Activated T-cell treated with anti-CD3 and anti-CD28 coated beads for 48 hours (primary cell): ENCODE measurements around the gene ETNK2.
"Not testable (repeated sequence)": the region's sequence is repeated elsewhere in the genome, so short reads cannot be mapped to it uniquely, and the experiment has no call there.

Experiments
- DNase-seq: peaks from one replicate; pipeline ENCODE4 v3.0.0-alpha.2; 2020; ENCODE audit warnings: low read depth

ETNK2 gene

GRCh38 chr1:204098683-204099082 is 53.2 kb downstream of the ETNK2 start:
- no peak for DNase-seq

DNA sequence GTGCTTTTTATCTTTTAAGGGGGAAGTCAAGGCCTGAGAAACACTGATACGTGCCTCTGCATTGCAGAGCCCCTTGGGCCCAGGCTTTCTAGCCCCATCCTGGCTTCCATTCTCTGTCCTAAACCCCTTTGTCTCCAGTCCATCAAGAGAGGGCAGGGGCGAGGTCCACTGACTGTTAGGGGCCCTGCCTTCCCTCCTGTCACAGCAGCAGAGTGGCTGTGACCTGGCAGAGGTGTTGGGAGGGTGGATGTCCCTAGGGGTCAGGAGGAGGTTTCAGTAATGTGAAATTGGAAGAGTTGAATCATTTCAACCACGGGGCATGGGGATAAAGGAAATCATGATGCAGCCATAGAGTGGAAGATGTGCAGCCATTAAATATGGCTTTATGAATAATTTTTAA is 54.9 kb downstream of the ETNK2 start:
- no peak for DNase-seq

DNA sequence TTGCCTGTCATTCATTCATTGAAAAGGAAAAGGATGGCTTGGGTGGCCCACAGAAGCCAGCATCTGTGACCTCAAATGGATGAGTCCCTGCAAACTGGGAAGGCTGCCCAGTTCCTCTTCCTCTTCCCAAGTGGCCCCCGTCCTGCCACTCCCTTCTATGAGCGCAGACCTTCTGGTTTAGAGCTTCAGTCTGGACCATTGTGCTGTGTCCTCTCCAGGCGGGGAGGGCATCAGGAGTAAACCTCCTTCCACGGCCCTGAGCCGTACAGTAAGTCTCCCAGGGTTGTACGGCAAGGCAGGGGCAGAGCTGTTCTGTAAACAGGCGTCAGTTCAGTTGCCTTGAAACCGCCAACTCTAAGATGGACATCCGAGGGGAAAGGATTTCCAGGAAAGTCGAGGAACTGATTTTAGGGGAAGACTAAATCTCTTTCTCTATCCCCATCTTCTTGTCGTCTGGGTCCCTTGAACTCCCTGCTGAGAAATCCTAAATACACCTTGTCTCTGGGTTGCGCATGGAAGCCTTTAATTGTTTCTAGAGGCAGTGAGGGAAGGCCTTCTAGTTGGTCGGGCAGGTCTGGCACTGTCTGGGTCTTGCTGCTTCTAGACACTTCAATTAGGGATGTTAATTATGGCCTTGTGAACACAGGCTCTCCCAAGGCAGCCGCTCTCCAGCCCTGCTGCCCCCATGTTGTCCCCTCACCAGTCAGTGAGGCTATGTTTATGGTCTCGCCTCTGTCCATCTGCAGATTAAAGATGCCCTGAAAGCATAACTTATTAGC is 56.8 kb downstream of the ETNK2 start:
- no peak for DNase-seq

- DNase-seq, result no peak
These were observed 57.5 kb downstream of the ETNK2 start for GRCh38 chr1:204094313-204094729.

DNA sequence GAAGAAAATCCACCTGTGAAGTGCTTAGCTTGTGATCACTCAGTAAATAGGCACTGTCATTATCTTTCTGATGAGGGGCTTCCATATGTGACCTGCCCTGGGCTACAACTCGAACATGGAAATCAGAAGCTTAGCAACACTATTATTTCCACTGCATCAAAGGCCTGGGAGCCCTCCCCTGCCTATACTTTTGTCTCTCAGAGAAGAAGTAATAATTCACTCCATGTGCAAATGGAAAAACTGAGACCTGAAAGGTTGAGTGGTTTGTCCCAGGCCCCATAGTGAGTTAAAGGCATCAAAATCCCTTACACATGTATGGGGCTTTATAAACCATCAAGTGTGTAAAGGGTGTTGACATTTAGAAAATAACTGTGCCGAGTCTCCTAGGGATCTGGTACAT is 58.1 kb downstream of the ETNK2 start:
- no peak for DNase-seq

GRCh38 chr1:204093421-204093717 is 58.5 kb downstream of the ETNK2 start:
- DNase-seq, result no peak

- DNase-seq, result no peak
These were observed 59.0 kb downstream of the ETNK2 start for GRCh38 chr1:204092632-204093420.

DNA sequence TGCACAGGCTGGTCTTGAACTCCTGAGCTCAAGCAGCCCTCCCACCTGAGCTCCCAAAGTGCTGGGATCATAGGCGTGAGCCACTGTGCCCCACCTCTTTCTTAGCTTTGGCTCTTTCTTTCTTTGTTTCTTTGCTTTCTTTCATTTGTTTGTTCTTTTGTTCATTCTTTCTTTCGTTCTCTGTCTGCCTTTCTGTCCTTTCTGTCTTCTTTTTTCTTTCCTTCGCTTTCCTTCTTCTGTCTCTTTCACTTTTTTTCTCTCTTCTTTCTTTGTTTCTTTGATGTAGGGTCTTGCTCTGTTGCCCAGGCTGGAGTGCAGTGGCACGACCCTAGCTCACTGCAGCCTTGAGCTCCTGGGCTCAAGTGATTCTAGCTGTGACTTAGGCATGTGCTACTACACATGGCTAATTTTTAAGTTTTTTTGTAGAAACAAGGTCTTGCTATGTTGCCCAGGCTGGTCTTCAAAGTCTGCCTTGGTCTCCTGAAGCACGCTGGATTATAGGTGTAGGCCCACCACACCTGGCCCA is 60.0 kb downstream of the ETNK2 start:
- no peak for DNase-seq

DNA sequence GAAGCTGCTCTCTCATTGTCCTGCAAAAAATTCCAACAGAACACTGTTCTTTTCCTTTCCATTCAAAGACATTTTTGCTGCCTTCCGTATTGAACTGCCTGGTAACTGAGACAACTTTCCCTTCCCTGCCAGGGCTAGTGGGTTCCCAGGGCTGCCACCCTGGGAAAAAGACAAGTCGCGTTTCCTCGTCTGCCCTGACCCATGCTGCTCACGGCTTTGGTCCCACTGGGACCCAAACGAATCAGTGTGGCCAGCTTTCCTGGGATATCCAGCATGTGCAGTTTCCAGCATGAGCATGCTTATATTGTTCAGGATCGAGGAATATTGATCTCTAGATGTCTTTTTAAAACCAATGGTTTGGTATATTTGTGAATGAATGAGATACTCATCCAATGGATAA is 60.8 kb downstream of the ETNK2 start:
- DNase-seq, result no peak

DNA sequence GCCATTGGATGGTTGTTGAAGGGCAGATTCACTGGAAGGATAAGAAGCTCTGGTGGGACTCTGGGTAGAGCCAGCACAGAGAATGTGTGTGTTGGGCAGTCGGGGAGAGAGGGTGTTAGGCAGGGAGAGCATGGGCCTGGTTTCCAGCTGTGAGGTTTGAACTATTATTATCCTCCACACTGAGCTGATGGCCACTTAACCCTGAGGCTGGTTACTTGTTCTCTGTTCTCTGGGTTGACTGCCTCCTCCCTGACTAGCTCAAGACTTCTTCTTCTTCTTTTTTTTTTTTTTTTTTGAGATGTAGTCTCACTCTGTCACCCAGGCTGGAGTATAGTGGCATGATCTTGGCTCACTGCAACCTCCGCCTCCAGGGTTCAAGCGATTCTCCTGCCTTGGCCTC is 61.7 kb downstream of the ETNK2 start:
- not testable (repeated sequence) for DNase-seq

- no peak for DNase-seq
These were observed 62.6 kb downstream of the ETNK2 start for GRCh38 chr1:204089044-204089751.

DNA sequence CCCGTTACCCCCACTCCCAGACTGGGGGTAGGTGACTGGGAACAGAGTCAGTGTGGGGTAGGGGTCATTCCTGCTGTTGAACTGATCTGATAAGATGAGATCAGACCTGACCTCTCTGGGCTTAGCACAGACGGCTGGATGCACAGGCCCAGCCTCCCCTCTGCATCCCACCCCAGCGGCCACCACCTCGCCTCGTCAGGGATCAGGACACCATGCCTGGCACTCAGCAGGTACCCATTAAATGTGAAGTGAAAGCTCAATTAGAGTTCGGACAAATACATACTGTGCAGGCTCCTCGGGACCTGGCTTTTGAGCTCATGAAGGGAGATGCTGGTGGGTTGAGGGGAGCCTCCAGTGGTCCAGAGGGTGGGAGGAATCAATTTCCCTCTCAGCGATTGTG is 63.2 kb downstream of the ETNK2 start:
- no peak for DNase-seq

DNA sequence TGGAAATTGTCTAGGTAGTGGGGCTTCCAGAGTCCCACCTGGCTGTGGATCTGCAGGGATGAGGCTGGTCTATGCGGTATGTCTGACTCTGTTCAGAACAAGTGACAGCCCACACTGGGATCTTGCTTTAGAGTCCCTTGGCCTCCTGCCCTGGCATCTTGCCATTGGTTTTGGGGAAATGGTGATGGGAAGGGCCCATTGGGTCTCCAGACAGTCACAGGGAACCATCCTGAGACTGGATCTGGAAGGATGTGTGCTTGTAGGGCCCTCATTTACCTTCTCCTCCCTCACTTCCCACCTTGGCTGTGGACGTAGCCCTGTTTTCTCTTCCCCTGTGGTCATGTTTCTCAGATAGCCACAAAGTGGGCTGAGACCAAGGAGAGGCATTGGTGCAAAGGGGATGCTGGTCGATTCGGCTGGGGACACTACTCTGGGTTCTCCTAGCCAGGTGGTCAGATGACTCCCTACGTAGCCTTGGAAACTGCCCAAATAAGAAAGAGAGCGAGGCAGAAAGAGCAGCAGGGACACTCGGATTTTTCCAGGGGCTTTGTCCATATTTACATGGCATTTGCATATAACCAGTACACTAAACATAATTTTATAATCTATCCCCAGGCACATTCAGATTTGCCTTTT is 63.8 kb downstream of the ETNK2 start:
- DNase-seq, result no peak

DNA sequence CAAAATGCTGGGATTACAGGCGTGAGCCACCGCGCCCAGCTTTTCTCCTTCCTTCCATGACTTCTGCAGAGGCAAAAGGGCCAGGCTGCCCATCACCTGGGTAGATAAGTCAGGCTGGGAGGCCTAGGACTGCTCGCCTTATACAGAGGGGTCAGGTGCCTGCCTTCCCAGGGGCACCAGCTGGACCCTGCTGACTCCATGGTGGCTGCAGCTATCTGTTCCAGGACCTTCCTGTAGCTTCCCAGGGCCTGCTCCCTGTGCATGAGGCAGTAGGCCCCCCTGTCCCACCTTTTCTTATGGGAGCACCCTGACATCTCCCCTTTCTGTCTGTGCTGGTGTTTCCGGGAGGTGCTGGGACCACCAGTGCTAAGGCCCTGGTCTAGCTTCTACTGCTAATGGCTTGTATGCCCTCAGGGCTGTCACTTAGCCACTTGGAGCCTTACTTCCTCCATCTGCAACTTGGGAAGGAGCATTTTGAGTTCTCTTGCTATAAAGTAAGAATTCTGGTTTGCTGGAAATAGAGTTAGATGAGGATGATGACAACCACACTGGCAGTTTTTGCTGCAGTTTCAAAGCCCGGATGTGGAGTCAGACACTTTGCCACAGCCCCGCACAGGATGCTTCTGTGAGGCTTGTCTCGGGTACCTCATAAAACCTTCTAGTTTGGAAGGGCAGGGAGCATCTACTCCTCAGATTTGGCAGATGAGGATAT is 64.5 kb downstream of the ETNK2 start:
- no peak for DNase-seq

GRCh38 chr1:204085876-204086275 is 66.0 kb downstream of the ETNK2 start:
- no peak for DNase-seq

DNA sequence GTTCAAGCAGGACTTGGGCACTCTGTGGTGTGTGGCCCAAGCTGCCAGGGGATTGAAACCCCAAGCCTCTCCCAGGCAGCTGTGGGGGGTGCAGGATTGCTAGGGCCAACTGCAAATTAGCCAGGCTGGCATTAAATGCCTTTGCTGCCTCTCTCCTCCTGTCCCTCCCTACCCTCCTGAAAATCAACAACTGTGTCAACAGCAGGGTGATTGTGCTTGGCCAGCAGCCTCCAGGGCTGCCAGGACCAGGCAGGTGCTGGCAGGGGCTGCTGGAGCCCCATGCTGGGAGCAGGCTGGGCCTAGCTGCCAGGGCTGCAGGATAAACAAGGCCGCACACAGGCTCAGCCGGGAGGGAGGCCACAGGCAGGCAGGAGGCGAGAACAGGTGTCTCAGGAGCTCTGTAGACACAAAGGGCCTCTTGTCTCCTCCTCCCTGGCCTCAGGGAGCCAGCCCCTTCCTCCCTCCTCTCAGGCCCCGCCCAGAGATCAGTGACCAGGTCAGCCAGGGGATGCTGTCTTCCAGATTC is 67.5 kb downstream of the ETNK2 start:
- no peak for DNase-seq

GRCh38 chr1:204083491-204083890 is 68.4 kb downstream of the ETNK2 start:
- no peak for DNase-seq

DNA sequence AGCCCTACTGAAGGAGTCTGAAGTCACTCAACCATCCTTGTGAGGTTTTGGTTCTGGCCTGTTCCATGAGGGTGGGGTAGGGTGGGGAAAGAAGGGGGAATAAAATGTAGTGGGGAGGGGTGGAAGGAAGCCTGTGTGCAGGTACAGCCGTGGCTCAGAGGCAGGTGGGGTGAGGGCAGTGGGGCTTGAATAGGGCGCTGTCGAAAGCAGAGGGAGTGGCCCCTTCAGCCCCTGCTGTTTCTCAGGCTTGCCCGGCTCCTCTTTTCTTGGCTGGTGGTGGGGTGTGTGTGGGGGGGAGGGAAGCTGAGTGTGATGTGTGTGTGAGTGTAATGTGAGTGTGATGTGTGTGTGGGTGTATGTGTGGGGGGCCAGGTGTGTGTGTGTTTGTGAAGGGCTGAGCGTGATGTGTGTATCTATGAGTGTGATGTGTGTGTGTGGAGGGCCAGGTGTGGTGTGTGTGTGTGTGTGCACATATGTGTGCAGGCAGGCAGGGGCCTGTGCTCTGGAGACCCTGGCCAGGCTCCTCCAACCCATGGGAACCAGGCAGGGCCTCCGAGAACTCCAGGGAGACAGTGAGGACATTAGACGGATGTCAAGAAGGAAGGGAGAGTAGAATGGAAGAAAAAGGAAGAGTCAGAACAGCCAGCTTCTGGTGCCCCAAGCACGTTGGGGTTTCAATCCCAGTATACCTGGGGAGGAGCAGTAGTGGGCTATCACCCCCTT is 69.9 kb downstream of the ETNK2 start:
- no peak for DNase-seq

DNA sequence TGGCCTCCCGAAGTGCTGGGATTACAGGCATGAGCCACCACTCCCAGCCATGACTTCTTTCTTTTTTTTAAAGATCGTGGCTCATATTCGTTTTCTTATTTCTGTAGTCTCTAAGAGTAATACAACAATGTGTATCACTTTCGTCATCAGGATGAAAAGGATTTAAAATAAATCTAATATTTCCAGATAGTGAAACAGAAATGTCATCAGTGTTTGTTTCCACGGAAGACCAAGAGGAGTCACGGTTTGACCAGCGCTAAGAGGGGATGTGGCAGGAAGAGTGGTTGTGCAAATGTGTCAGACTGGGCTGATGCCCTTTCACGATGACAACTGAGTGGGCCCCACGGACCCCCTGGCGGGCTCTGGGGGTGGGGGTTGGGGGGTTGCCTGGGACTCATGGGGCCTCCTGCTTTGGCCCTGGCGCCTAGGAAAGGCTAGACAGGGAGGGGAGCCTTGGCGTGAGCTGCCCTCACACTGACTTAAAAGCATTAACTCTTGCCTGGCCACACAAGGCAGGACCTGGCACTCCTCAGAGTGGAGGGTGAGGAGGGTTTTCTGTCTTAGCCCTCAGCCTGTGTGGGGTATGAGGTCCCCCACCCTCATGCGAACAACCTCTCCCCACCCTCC is 70.6 kb downstream of the ETNK2 start:
- no peak for DNase-seq
